Liver (tissue), 9 donors: ENCODE results near the gene KRTAP17-1. TPM values are rescaled to one million over a fixed set of nuclear protein-coding genes. Genes with fewer than 3 reads are reported as not detected.

Source experiments
- DNase-seq: peaks from one replicate; pipeline ENCODE4 v3.0.0-alpha.2; 2017; ENCODE audit warnings: low spot score
- H3K27ac ChIP-seq, 2 donors: one replicate each; pipeline ENCODE4 v1.7.0; 2013; ENCODE audit warnings: inconsistent platforms in 2 of 2, low read length in 2 of 2, control low read depth in 1 of 2, low read depth in 1 of 2, mild to moderate bottlenecking in 1 of 2
- H3K27me3 ChIP-seq, 4 donors: one replicate each; pipeline versions ENCODE4 v1.6.1 to v1.7.0; 2013; ENCODE audit warnings: low read length in 3 of 4, inconsistent platforms in 1 of 4, mild to moderate bottlenecking in 1 of 4, moderate library complexity in 1 of 4; ENCODE audit not compliant: control insufficient read depth in 4 of 4, insufficient read depth in 4 of 4
- H3K36me3 ChIP-seq, 4 donors: one replicate each; pipeline versions ENCODE4 v1.6.1 to v1.7.0; 2013; ENCODE audit warnings: low read length in 3 of 4, mild to moderate bottlenecking in 3 of 4, low read depth in 1 of 4, moderate library complexity in 1 of 4; ENCODE audit not compliant: control insufficient read depth in 4 of 4, insufficient read depth in 3 of 4
- H3K4me1 ChIP-seq, 4 donors: one replicate each; pipeline versions ENCODE4 v1.6.1 to v1.7.0; 2013; ENCODE audit warnings: low read length in 3 of 4, mild to moderate bottlenecking in 3 of 4, moderate library complexity in 1 of 4; ENCODE audit not compliant: control insufficient read depth in 4 of 4, insufficient read depth in 4 of 4
- H3K4me3 ChIP-seq, 3 donors: one replicate each; pipeline versions ENCODE4 v1.6.1 to v1.7.0; 2013; ENCODE audit warnings: low read length in 3 of 3, control low read depth in 1 of 3, low read depth in 1 of 3, mild to moderate bottlenecking in 1 of 3
- H3K9ac ChIP-seq, 2 donors: one replicate each; pipeline ENCODE4 v1.7.0; 2013; ENCODE audit warnings: low read length in 2 of 2, mild to moderate bottlenecking in 2 of 2, moderate library complexity in 2 of 2, control low read depth in 1 of 2, low read depth in 1 of 2
- H3K9me3 ChIP-seq, 4 donors: one replicate each; pipeline versions ENCODE4 v1.6.1 to v1.7.0; 2013; ENCODE audit warnings: low read length in 3 of 4; ENCODE audit not compliant: control insufficient read depth in 4 of 4
- EGR1 ChIP-seq, 2 donors: IDR thresholded peaks; 2 replicates each; pipeline ENCODE4 v1.6.1; 2016 to 2018; ENCODE audit warnings: antibody characterized with exemption in 2 of 2, low read depth in 2 of 2
- FOXA1 ChIP-seq: IDR thresholded peaks from 2 replicates; pipeline ENCODE4 v1.6.1; 2016; ENCODE audit warnings: antibody characterized with exemption
- FOXA2 ChIP-seq: IDR thresholded peaks from 2 replicates; pipeline ENCODE4 v1.6.1; 2016; ENCODE audit warnings: antibody characterized with exemption
- HNF4A ChIP-seq, 2 donors: conservative IDR thresholded peaks; 2 replicates each; pipeline ENCODE4 v1.6.1; 2016; ENCODE audit warnings: antibody characterized with exemption in 2 of 2, mild to moderate bottlenecking in 2 of 2
- HNF4G ChIP-seq: IDR thresholded peaks from 2 replicates; pipeline ENCODE4 v1.6.1; 2016; ENCODE audit warnings: antibody characterized with exemption
- JUND ChIP-seq, 2 donors: IDR thresholded peaks; 2 replicates each; pipeline ENCODE4 v1.6.1; 2016; ENCODE audit warnings: antibody characterized with exemption in 2 of 2
- NR2F2 ChIP-seq: IDR thresholded peaks from 2 replicates; pipeline ENCODE4 v1.6.1; 2016; ENCODE audit warnings: antibody characterized with exemption
- RAD21 ChIP-seq, 2 donors: IDR thresholded peaks; 2 replicates each; pipeline ENCODE4 v1.6.1; 2016; ENCODE audit warnings: antibody characterized with exemption in 2 of 2, mild to moderate bottlenecking in 2 of 2
- RXRA ChIP-seq, 2 donors: IDR thresholded peaks; 2 replicates each; pipeline ENCODE4 v1.6.1; 2017 to 2018; ENCODE audit warnings: antibody characterized with exemption in 2 of 2, mild to moderate bottlenecking in 1 of 2
- SP1 ChIP-seq: IDR thresholded peaks from 2 replicates; pipeline ENCODE4 v1.6.1; 2018; ENCODE audit warnings: antibody characterized with exemption, mild to moderate bottlenecking
- YY1 ChIP-seq: IDR thresholded peaks from 2 replicates; pipeline ENCODE4 v1.6.1; 2016; ENCODE audit warnings: antibody characterized with exemption, mild to moderate bottlenecking
- WGBS: extraction: QIAGEN DNeasy Blood & Tissue Kit; methylation state at CpG from one replicate; pipeline ENCODE4 v1.1.7; 2013; 5-methylcytosine and 5-hydroxymethylcytosine counted together
- polyA plus RNA-seq, 2 donors: library from polyadenylated mRNA; stranded (reverse) in 1 of 2; unstranded in 1 of 2; fragments of 200-250 nt in 1 of 2; fragments of >200 nt in 1 of 2; fragmentation: Nextera tagmentation in 1 of 2; extraction: Ambion mirVana in 1 of 2; gene quantifications; one replicate each; pipeline versions ENCODE4 v1.2.1 to v1.2.3, GENCODE V29; 2013 to 2015
- total RNA-seq, 2 donors: library from RNA; depleted of rRNA; stranded (reverse); fragments of >200 nt; gene quantifications; one replicate each; pipeline ENCODE4 v1.2.3, GENCODE V29; 2014
- TF ChIP-seq, protein P1 (sequence below): IDR thresholded peaks from 2 replicates; pipeline ENCODE4 v1.6.1; 2016; ENCODE audit warnings: antibody characterized with exemption, mild to moderate bottlenecking
- TF ChIP-seq, protein P2 (sequence below): fragments of 150-350 bp; IDR thresholded peaks from 2 replicates; pipeline ENCODE4 v1.5.1; 2017; ENCODE audit warnings: improper control_type of control experiment, low read depth, low read length; ENCODE audit not compliant: missing input control
- TF ChIP-seq, protein P3 (sequence below): IDR thresholded peaks from 2 replicates; pipeline ENCODE4 v1.6.1; 2016; ENCODE audit warnings: antibody characterized with exemption
- TF ChIP-seq, protein P4 (sequence below): IDR thresholded peaks from 2 replicates; pipeline ENCODE4 v1.6.1; 2016; ENCODE audit warnings: antibody characterized with exemption
- TF ChIP-seq, protein P5 (sequence below): IDR thresholded peaks from 2 replicates; pipeline ENCODE4 v1.6.1; 2016; ENCODE audit warnings: antibody characterized with exemption
- donor health status: healthy.
- donor health status: healthy.
- donor health status: healthy.
- donor health status: healthy.
- donor health status: healthy.

Gene KRTAP17-1
- total and polyA plus RNA-seq, 4 donors = not detected

DNA sequence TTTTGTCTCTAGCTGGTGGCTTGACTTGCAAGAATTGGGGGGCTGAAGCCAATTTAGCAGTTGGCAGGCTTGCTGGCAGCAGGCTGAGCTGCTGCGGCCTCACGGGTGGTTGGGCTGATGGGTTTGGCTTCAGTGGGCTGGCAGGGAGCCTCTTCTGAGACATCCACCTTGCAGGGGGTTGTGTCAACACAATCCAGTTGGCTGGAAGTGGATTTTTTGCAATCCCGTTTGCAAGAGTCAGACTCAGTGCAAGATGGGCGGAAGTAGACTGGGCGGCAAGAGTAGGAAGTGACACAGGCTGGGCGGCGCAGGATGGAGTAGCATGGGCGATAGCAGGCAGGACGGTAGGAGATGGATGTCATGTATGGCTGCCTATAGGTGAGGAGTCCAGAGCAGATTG, 7.9 kb downstream of the KRTAP17-1 start:
- no peak for DNase-seq
- H3K9ac ChIP-seq = no peak overlapping the region
- no peak overlapping the region for H3K27ac ChIP-seq
- no peak overlapping the region for H3K4me3 ChIP-seq
- no peaks in the 10 kb centered on the region for H3K9me3 ChIP-seq
- peaks cover 0 to 14% (median 0%) of the 10 kb centered on the region in 4 donors for H3K27me3 ChIP-seq
- 74% methylated on average over 9 of the region's 9 CpGs for WGBS
- TF ChIP-seq SP1 (no peak), HNF4G (no peak)
- no peaks in the 10 kb centered on the region for H3K4me1 ChIP-seq
- no peaks in the 10 kb centered on the region for H3K36me3 ChIP-seq

DNA sequence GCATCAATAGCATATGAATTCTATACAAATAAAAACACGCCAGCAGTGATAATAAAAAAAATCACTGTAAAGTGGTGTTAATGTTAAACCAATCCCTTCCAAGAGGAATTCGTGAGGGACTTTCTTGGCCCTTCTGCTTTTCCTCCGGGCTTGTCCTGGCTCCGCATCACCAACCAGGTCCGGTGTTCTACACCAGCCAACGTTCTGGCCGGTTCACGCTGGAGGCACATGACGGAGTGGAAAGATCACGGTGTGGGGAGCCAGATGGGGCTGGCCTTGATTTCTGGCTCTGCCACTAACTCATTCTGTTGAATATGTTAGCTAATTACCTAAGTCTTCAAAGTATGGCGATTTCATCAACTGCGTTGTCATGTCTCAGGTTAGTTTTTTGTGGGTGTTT, 11.4 kb downstream of the KRTAP17-1 start:
- Histone ChIP-seq H3K9me3 (no peaks in the 10 kb centered on the region), H3K9ac (no peak overlapping the region), H3K4me3 (no peak overlapping the region), H3K4me1 (no peaks in the 10 kb centered on the region), H3K27ac (no peak overlapping the region), H3K27me3 (peaks cover 0 to 11% (median 0%) of the 10 kb centered on the region in 4 donors), H3K36me3 (no peaks in the 10 kb centered on the region)
- 84% methylated on average over 12 of the region's 12 CpGs for WGBS
- TF ChIP-seq, protein P1, sequence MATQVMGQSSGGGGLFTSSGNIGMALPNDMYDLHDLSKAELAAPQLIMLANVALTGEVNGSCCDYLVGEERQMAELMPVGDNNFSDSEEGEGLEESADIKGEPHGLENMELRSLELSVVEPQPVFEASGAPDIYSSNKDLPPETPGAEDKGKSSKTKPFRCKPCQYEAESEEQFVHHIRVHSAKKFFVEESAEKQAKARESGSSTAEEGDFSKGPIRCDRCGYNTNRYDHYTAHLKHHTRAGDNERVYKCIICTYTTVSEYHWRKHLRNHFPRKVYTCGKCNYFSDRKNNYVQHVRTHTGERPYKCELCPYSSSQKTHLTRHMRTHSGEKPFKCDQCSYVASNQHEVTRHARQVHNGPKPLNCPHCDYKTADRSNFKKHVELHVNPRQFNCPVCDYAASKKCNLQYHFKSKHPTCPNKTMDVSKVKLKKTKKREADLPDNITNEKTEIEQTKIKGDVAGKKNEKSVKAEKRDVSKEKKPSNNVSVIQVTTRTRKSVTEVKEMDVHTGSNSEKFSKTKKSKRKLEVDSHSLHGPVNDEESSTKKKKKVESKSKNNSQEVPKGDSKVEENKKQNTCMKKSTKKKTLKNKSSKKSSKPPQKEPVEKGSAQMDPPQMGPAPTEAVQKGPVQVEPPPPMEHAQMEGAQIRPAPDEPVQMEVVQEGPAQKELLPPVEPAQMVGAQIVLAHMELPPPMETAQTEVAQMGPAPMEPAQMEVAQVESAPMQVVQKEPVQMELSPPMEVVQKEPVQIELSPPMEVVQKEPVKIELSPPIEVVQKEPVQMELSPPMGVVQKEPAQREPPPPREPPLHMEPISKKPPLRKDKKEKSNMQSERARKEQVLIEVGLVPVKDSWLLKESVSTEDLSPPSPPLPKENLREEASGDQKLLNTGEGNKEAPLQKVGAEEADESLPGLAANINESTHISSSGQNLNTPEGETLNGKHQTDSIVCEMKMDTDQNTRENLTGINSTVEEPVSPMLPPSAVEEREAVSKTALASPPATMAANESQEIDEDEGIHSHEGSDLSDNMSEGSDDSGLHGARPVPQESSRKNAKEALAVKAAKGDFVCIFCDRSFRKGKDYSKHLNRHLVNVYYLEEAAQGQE = no peak
- TF ChIP-seq EGR1 (IDR thresholded peaks at IDR 0.05; ENCODE audit: low read depth in 2 of 2) (no peak), RXRA (IDR thresholded peaks at IDR 0.05) (no peak), FOXA1 (no peak), RAD21 (IDR thresholded peaks at IDR 0.05) (no peak), NR2F2 (no peak), HNF4A (conservative IDR thresholded peaks at IDR 0.05) (no peak), FOXA2 (no peak), JUND (IDR thresholded peaks at IDR 0.05) (no peak), HNF4G (no peak), YY1 (no peak)
- TF ChIP-seq, protein P2, sequence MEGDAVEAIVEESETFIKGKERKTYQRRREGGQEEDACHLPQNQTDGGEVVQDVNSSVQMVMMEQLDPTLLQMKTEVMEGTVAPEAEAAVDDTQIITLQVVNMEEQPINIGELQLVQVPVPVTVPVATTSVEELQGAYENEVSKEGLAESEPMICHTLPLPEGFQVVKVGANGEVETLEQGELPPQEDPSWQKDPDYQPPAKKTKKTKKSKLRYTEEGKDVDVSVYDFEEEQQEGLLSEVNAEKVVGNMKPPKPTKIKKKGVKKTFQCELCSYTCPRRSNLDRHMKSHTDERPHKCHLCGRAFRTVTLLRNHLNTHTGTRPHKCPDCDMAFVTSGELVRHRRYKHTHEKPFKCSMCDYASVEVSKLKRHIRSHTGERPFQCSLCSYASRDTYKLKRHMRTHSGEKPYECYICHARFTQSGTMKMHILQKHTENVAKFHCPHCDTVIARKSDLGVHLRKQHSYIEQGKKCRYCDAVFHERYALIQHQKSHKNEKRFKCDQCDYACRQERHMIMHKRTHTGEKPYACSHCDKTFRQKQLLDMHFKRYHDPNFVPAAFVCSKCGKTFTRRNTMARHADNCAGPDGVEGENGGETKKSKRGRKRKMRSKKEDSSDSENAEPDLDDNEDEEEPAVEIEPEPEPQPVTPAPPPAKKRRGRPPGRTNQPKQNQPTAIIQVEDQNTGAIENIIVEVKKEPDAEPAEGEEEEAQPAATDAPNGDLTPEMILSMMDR = no peak
- TF ChIP-seq, protein P3, sequence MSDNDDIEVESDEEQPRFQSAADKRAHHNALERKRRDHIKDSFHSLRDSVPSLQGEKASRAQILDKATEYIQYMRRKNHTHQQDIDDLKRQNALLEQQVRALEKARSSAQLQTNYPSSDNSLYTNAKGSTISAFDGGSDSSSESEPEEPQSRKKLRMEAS = no peak
- TF ChIP-seq, protein P4, sequence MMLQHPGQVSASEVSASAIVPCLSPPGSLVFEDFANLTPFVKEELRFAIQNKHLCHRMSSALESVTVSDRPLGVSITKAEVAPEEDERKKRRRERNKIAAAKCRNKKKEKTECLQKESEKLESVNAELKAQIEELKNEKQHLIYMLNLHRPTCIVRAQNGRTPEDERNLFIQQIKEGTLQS = no peak
- TF ChIP-seq, protein P5, sequence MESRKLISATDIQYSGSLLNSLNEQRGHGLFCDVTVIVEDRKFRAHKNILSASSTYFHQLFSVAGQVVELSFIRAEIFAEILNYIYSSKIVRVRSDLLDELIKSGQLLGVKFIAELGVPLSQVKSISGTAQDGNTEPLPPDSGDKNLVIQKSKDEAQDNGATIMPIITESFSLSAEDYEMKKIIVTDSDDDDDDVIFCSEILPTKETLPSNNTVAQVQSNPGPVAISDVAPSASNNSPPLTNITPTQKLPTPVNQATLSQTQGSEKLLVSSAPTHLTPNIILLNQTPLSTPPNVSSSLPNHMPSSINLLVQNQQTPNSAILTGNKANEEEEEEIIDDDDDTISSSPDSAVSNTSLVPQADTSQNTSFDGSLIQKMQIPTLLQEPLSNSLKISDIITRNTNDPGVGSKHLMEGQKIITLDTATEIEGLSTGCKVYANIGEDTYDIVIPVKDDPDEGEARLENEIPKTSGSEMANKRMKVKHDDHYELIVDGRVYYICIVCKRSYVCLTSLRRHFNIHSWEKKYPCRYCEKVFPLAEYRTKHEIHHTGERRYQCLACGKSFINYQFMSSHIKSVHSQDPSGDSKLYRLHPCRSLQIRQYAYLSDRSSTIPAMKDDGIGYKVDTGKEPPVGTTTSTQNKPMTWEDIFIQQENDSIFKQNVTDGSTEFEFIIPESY = no peak
- DNase-seq = no peak
